HEK293 (cell line): ENCODE measurements around the gene SERINC2.
A peak's percentile ranks its signal among the peaks of the same experiment; 100 is the strongest.

ENCODE experiments used
- FEZF1 ChIP-seq: fragments of 450-650 bp; formaldehyde crosslinking; IDR thresholded peaks from 2 replicates; pipeline ENCODE4 v1.5.1; 2016; ENCODE audit warnings: missing biosample characterization, missing genetic modification characterization
- GLI2 ChIP-seq: fragments of 450-650 bp; formaldehyde crosslinking; IDR thresholded peaks from 2 replicates; pipeline ENCODE4; 2017; ENCODE audit warnings: missing biosample characterization, missing genetic modification characterization, low read depth, borderline replicate concordance
- GLIS2 ChIP-seq: fragments of 450-650 bp; formaldehyde crosslinking; IDR thresholded peaks from 2 replicates; pipeline ENCODE4 v1.5.1; 2016; ENCODE audit warnings: missing biosample characterization, missing genetic modification characterization
- KLF1 ChIP-seq: fragments of 450-650 bp; formaldehyde crosslinking; IDR thresholded peaks from 2 replicates; pipeline ENCODE4 v1.5.1; 2016; ENCODE audit warnings: missing biosample characterization, missing genetic modification characterization
- KLF9 ChIP-seq: fragments of 450-650 bp; formaldehyde crosslinking; IDR thresholded peaks from 2 replicates; pipeline ENCODE4 v1.5.1; 2016; ENCODE audit warnings: missing biosample characterization, missing genetic modification characterization, low read depth
- MZF1 ChIP-seq: fragments of 450-650 bp; formaldehyde crosslinking; IDR thresholded peaks from 2 replicates; pipeline ENCODE4 v1.5.1; 2017; ENCODE audit warnings: missing biosample characterization, missing genetic modification characterization, borderline replicate concordance
- OVOL3 ChIP-seq: fragments of 450-650 bp; formaldehyde crosslinking; IDR thresholded peaks from 2 replicates; pipeline ENCODE4 v1.5.1; 2016; ENCODE audit warnings: missing biosample characterization, missing genetic modification characterization
- SCRT2 ChIP-seq: fragments of 450-650 bp; formaldehyde crosslinking; IDR thresholded peaks from 2 replicates; pipeline ENCODE4 v1.5.1; 2016; ENCODE audit warnings: missing biosample characterization, missing genetic modification characterization
- TRIM28 ChIP-seq: IDR thresholded peaks from 2 replicates; pipeline ENCODE4 v1.6.1; 2011; ENCODE audit warnings: low read length, control low read depth, borderline replicate concordance
- ZBTB21 ChIP-seq: fragments of 450-650 bp; formaldehyde crosslinking; IDR thresholded peaks from 2 replicates; pipeline ENCODE4 v1.5.1; 2017; ENCODE audit warnings: missing biosample characterization, missing genetic modification characterization
- ZNF112 ChIP-seq: fragments of 450-650 bp; formaldehyde crosslinking; IDR thresholded peaks from 2 replicates; pipeline ENCODE4 v1.5.0; 2017; ENCODE audit warnings: missing biosample characterization, missing genetic modification characterization
- ZNF121 ChIP-seq: fragments of 450-650 bp; formaldehyde crosslinking; IDR thresholded peaks from 2 replicates; pipeline ENCODE4 v1.5.1; 2016; ENCODE audit warnings: missing biosample characterization, missing genetic modification characterization
- ZNF138 ChIP-seq: fragments of 450-650 bp; formaldehyde crosslinking; IDR thresholded peaks from 2 replicates; pipeline ENCODE4 v1.5.1; 2016; ENCODE audit warnings: missing biosample characterization, missing genetic modification characterization, borderline replicate concordance
- ZNF169 ChIP-seq: fragments of 450-650 bp; formaldehyde crosslinking; IDR thresholded peaks from 2 replicates; pipeline ENCODE4 v1.5.1; 2016; ENCODE audit warnings: missing biosample characterization, missing genetic modification characterization
- ZNF174 ChIP-seq: fragments of 450-650 bp; formaldehyde crosslinking; IDR thresholded peaks from 2 replicates; pipeline ENCODE4 v1.5.0; 2017; ENCODE audit warnings: missing biosample characterization, mild to moderate bottlenecking, missing genetic modification characterization
- ZNF202 ChIP-seq: fragments of 450-650 bp; formaldehyde crosslinking; IDR thresholded peaks from 2 replicates; pipeline ENCODE4 v1.5.1; 2016; ENCODE audit warnings: missing biosample characterization, missing genetic modification characterization, borderline replicate concordance
- ZNF223 ChIP-seq: fragments of 450-650 bp; formaldehyde crosslinking; IDR thresholded peaks from 2 replicates; pipeline ENCODE4 v1.5.1; 2016; ENCODE audit warnings: missing biosample characterization, missing genetic modification characterization
- ZNF24 ChIP-seq: fragments of 450-650 bp; formaldehyde crosslinking; IDR thresholded peaks from 2 replicates; pipeline ENCODE4 v1.5.1; 2016; ENCODE audit warnings: missing biosample characterization, missing genetic modification characterization
- ZNF302 ChIP-seq: fragments of 450-650 bp; formaldehyde crosslinking; IDR thresholded peaks from 2 replicates; pipeline ENCODE4 v1.5.1; 2016; ENCODE audit warnings: missing biosample characterization, missing genetic modification characterization, low read depth
- ZNF335 ChIP-seq: fragments of 450-650 bp; formaldehyde crosslinking; conservative IDR thresholded peaks from 2 replicates; pipeline ENCODE4 v1.5.1; 2016; ENCODE audit warnings: missing biosample characterization, missing genetic modification characterization
- ZNF423 ChIP-seq: fragments of 450-650 bp; formaldehyde crosslinking; IDR thresholded peaks from 2 replicates; pipeline ENCODE4 v1.5.1; 2016; ENCODE audit warnings: missing biosample characterization, missing genetic modification characterization
- ZNF529 ChIP-seq: fragments of 450-650 bp; formaldehyde crosslinking; IDR thresholded peaks from 2 replicates; pipeline ENCODE4 v1.5.1; 2017; ENCODE audit warnings: missing genetic modification characterization, missing biosample characterization; ENCODE audit not compliant: insufficient replicate concordance
- ZNF544 ChIP-seq: fragments of 450-650 bp; formaldehyde crosslinking; IDR thresholded peaks from 2 replicates; pipeline ENCODE4 v1.5.0; 2017; ENCODE audit warnings: missing biosample characterization, missing genetic modification characterization
- ZNF654 ChIP-seq: fragments of 450-650 bp; formaldehyde crosslinking; IDR thresholded peaks from 2 replicates; pipeline ENCODE4 v1.5.1; 2016; ENCODE audit warnings: low read depth, missing biosample characterization, missing genetic modification characterization
- ZNF792 ChIP-seq: fragments of 450-650 bp; formaldehyde crosslinking; IDR thresholded peaks from 2 replicates; pipeline ENCODE4 v1.5.1; 2016; ENCODE audit warnings: missing biosample characterization, missing genetic modification characterization
- ZSCAN16 ChIP-seq: fragments of 450-650 bp; formaldehyde crosslinking; IDR thresholded peaks from 2 replicates; pipeline ENCODE4 v1.5.1; 2016; ENCODE audit warnings: missing biosample characterization, missing genetic modification characterization
- ZXDB ChIP-seq: fragments of 450-650 bp; formaldehyde crosslinking; IDR thresholded peaks from 2 replicates; pipeline ENCODE4 v1.5.1; 2016; ENCODE audit warnings: missing biosample characterization, missing genetic modification characterization
- TF ChIP-seq, protein P1 (sequence below): fragments of 450-650 bp; formaldehyde crosslinking; IDR thresholded peaks from 2 replicates; pipeline ENCODE4 v1.5.1; 2016; ENCODE audit warnings: missing biosample characterization, missing genetic modification characterization
- TF ChIP-seq, protein P2 (sequence below): fragments of 450-650 bp; formaldehyde crosslinking; conservative IDR thresholded peaks from 2 replicates; pipeline ENCODE4 v1.5.1; 2016; ENCODE audit warnings: low read depth, missing biosample characterization, missing genetic modification characterization
- TF ChIP-seq, protein P3 (sequence below): fragments of 450-650 bp; formaldehyde crosslinking; IDR thresholded peaks from 2 replicates; pipeline ENCODE4 v1.5.1; 2016; ENCODE audit warnings: missing biosample characterization, missing genetic modification characterization
- TF ChIP-seq, protein P4 (sequence below): fragments of 450-650 bp; IDR thresholded peaks from 2 replicates; pipeline ENCODE4 v1.5.1; 2018; ENCODE audit warnings: missing biosample characterization, mild to moderate bottlenecking, missing genetic modification characterization

SERINC2 gene

DNA sequence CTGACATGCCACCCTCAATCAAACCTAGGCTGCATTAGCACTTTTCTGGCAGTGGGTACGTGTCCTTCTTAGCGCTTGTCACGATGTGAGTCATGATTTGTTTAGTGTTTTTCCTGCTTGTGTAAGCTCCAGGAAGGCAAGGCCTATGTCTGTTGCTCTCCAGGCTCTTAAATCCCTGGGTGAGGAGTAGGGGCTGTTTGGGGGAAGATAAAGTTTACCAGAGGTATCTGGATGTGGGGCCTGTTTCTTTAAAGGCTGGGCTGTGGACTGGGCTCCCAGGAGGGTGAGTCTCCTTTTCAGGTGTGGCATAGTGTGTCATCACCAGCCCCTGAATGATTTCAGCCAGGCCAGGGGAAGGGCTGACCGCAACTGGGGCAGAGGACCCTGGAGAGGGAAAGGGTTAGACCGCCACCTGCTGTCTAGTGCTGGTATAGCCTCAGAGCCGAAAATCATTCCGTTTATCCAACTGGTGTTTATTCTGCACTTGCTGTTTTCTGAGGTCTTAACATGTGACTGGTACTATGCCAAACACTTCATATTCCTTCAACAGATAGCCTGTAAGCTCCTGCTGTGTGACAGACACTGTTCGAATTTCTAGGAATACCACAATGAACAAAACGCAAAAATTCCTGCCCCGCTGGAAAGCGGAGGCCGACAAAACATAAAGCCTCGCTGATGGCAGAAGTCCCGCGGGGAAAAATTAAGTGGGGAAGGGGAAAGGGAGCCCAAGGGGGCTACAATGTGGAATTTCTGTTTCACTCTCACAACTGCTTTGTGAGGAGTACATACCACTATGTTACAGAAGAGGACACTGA is 9.7 kb downstream of the SERINC2 start (continued):
- TF ChIP-seq ZNF202 (tag by site-specific recombination) (no peak), KLF1 (no peak), ZNF112 (tag by site-specific recombination) (no peak), ZBTB21 (tag by site-specific recombination) (no peak), ZNF529 (tag by site-specific recombination) (no peak), ZNF544 (tag by site-specific recombination) (no peak), ZNF423 (tag by site-specific recombination) (no peak), MZF1 (tag by site-specific recombination) (no peak), ZNF138 (tag by site-specific recombination) (no peak), ZNF654 (tag by site-specific recombination) (peak; percentile 94), ZNF24 (0 out of 2 replicates have a peak, but pooled peaks have one; percentile 41), SCRT2 (tag by site-specific recombination) (peak; percentile 79), KLF9 (tag by site-specific recombination) (0 out of 2 replicates have a peak, but pooled peaks have one; percentile 16), ZNF174 (tag by site-specific recombination) (no peak), ZNF792 (tag by site-specific recombination) (no peak), GLIS2 (peak; percentile 51; the same call in 1 of the 2 replicates), ZNF335 (peak; percentile 88), ZNF302 (tag by site-specific recombination) (no peak), ZNF169 (tag by site-specific recombination) (no peak), GLI2 (no peak), FEZF1 (no peak), ZNF121 (tag by site-specific recombination) (no peak), TRIM28 (no peak), ZSCAN16 (tag by site-specific recombination) (no peak), ZNF223 (tag by site-specific recombination) (no peak), OVOL3 (tag by site-specific recombination) (no peak), ZXDB (peak; percentile 59; the same call in 1 of the 2 replicates)
- TF ChIP-seq, protein P1, sequence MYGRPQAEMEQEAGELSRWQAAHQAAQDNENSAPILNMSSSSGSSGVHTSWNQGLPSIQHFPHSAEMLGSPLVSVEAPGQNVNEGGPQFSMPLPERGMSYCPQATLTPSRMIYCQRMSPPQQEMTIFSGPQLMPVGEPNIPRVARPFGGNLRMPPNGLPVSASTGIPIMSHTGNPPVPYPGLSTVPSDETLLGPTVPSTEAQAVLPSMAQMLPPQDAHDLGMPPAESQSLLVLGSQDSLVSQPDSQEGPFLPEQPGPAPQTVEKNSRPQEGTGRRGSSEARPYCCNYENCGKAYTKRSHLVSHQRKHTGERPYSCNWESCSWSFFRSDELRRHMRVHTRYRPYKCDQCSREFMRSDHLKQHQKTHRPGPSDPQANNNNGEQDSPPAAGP (tag by site-specific recombination), result peak; percentile 80
- TF ChIP-seq, protein P2, sequence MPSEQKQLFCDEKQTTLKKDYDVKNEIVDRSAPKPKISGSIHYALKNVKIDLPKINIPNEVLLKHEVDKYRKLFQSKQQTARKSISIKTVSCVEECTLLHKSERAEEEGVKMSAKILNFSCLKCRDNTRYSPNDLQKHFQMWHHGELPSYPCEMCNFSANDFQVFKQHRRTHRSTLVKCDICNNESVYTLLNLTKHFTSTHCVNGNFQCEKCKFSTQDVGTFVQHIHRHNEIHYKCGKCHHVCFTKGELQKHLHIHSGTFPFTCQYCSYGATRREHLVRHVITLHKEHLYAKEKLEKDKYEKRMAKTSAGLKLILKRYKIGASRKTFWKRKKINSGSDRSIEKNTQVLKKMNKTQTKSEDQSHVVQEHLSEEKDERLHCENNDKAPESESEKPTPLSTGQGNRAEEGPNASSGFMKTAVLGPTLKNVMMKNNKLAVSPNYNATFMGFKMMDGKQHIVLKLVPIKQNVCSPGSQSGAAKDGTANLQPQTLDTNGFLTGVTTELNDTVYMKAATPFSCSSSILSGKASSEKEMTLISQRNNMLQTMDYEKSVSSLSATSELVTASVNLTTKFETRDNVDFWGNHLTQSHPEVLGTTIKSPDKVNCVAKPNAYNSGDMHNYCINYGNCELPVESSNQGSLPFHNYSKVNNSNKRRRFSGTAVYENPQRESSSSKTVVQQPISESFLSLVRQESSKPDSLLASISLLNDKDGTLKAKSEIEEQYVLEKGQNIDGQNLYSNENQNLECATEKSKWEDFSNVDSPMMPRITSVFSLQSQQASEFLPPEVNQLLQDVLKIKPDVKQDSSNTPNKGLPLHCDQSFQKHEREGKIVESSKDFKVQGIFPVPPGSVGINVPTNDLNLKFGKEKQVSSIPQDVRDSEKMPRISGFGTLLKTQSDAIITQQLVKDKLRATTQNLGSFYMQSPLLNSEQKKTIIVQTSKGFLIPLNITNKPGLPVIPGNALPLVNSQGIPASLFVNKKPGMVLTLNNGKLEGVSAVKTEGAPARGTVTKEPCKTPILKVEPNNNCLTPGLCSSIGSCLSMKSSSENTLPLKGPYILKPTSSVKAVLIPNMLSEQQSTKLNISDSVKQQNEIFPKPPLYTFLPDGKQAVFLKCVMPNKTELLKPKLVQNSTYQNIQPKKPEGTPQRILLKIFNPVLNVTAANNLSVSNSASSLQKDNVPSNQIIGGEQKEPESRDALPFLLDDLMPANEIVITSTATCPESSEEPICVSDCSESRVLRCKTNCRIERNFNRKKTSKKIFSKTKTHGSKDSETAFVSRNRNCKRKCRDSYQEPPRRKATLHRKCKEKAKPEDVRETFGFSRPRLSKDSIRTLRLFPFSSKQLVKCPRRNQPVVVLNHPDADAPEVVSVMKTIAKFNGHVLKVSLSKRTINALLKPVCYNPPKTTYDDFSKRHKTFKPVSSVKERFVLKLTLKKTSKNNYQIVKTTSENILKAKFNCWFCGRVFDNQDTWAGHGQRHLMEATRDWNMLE, result no peak
- TF ChIP-seq, protein P3, sequence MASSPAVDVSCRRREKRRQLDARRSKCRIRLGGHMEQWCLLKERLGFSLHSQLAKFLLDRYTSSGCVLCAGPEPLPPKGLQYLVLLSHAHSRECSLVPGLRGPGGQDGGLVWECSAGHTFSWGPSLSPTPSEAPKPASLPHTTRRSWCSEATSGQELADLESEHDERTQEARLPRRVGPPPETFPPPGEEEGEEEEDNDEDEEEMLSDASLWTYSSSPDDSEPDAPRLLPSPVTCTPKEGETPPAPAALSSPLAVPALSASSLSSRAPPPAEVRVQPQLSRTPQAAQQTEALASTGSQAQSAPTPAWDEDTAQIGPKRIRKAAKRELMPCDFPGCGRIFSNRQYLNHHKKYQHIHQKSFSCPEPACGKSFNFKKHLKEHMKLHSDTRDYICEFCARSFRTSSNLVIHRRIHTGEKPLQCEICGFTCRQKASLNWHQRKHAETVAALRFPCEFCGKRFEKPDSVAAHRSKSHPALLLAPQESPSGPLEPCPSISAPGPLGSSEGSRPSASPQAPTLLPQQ (tag by site-specific recombination), result peak; percentile 36; the same call in 1 of the 2 replicates
- TF ChIP-seq, protein P4, sequence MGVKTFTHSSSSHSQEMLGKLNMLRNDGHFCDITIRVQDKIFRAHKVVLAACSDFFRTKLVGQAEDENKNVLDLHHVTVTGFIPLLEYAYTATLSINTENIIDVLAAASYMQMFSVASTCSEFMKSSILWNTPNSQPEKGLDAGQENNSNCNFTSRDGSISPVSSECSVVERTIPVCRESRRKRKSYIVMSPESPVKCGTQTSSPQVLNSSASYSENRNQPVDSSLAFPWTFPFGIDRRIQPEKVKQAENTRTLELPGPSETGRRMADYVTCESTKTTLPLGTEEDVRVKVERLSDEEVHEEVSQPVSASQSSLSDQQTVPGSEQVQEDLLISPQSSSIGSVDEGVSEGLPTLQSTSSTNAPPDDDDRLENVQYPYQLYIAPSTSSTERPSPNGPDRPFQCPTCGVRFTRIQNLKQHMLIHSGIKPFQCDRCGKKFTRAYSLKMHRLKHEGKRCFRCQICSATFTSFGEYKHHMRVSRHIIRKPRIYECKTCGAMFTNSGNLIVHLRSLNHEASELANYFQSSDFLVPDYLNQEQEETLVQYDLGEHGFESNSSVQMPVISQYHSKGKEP (tag by site-specific recombination), result no peak
